ENCODE measurements around the gene GPC1.

GPC1 gene

DNA sequence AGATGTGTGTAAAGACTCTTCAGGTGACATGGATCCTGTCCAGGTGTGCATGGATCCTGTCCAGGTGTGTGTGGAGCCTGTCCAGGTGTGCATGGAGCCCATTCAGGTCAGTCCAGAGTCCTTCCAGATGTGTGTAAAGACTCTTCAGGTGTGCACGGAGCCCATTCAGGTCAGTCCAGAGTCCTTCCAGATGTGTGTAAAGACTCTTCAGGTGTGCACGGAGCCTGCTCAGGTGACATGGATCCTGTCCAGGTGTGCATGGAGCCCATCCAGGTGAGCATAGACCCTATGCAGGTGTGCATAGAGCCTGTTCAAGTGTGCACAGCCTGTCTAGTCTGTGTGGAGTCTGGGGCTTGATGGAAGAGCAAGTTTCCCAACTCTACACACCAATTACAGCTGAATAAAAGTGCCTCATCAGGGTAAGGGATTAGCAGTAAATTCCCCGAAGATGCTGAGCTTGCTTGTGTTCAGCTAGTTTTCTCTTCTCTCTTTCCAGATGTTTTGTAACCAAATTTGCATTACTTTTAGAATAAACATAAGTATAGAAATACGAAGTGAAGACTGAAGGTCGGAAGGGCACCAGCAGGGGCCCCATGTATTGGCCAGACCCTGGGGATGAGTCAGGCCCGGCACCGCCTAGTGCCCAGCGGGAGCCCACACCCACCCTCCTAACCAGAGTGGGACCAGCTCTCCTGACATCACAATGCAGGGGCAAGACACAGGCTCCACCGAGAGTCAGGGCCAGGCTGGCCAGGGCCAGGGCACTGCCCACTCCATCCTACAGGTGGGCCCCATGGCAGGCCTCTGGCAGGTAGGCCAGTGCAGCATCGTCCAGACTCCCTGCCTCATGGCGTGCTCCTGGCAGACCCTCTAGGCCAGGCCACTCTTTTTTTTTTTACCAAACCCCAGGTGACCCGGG lies 38.6 kb upstream of the GPC1 start:
- Histone ChIP-seq H3K36me3 (replicated peaks) (no peaks in the 10 kb centered on the region), H3K4me3 (ENCODE audit: low read depth, low read length) (no peak overlapping the region), H3K27me3 (replicated peaks) (no peaks in the 10 kb centered on the region), H3K27ac (no peak overlapping the region)
- TF ChIP-seq, protein P1, sequence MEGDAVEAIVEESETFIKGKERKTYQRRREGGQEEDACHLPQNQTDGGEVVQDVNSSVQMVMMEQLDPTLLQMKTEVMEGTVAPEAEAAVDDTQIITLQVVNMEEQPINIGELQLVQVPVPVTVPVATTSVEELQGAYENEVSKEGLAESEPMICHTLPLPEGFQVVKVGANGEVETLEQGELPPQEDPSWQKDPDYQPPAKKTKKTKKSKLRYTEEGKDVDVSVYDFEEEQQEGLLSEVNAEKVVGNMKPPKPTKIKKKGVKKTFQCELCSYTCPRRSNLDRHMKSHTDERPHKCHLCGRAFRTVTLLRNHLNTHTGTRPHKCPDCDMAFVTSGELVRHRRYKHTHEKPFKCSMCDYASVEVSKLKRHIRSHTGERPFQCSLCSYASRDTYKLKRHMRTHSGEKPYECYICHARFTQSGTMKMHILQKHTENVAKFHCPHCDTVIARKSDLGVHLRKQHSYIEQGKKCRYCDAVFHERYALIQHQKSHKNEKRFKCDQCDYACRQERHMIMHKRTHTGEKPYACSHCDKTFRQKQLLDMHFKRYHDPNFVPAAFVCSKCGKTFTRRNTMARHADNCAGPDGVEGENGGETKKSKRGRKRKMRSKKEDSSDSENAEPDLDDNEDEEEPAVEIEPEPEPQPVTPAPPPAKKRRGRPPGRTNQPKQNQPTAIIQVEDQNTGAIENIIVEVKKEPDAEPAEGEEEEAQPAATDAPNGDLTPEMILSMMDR (IDR thresholded peaks at IDR 0.05; ENCODE audit: low read depth, low read length, missing control alignments): no peak
- DNase-seq: no peak
- in situ Hi-C loops (cut with HindIII; ENCODE audit: low pct_ligation_motif_present, low sequenced_read_pairs): no loop called here

DNA sequence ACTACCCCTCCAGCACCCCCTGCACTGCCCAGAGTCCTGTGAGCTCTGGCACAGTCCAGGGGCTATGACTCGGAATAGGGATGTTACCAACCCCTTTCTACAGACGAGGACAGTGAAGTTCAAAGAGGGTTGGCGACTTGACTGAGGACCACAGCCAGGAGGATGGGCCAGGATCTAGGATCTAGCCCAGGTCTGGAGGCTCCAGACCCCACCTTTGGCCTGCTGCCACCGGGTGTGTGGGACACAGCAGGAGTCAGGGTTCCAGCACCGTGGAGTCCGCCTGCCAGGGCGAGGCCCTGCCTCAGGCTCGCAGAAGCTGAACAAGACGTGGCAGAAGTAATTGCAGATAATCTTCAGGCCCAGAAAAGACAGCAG lies 37.9 kb upstream of the GPC1 start:
- H3K27me3 ChIP-seq (replicated peaks): no peaks in the 10 kb centered on the region

DNA sequence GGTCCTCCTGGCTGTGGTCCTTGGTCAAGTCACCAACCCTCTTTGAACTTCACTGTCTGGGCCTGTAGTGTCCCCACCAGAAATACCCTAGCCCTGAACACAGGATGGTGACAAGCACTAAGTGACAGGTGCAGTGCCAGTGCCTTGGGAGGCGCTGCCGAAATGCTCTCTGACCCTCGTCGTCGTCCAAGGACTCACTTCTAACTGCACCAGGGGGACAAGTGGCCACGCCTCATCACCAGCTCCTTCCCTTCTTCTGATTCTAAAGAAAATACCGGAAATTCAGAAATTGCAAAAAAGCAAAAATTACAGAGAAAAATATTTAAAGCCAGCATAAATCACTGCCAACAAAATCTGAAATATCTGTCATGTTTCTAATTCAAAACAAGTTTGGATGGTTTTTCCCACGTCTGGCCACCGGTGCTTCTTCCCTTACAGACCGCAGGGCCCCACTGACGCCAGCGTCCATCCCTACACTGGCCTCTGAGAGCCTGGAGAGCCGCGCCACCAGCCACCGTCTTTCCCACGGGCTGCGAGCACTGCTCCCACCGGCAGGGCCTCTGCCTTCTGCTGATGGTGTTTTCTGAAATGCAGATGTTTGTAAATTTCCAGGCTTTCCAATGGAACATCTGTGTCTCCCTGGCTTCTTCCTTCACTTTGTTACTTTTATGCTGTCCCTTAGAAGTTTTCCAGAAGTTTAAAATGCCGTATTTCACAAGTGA lies 37.4 kb upstream of the GPC1 start:
- DNase-seq: peak; percentile 51
- in situ Hi-C loops (cut with HindIII; ENCODE audit: low pct_ligation_motif_present, low sequenced_read_pairs): no loop called here
- TF ChIP-seq, protein P1 (IDR thresholded peaks at IDR 0.05; ENCODE audit: low read depth, low read length, missing control alignments): no peak
- Histone ChIP-seq H3K36me3 (replicated peaks) (no peaks in the 10 kb centered on the region), H3K4me3 (ENCODE audit: low read depth, low read length) (no peak overlapping the region), H3K27me3 (replicated peaks) (no peaks in the 10 kb centered on the region), H3K27ac (no peak overlapping the region)

More for the DNA sequence above, 37.9 kb upstream of the GPC1 start:
- Histone ChIP-seq H3K4me3 (ENCODE audit: low read depth, low read length) (no peak overlapping the region), H3K36me3 (replicated peaks) (no peaks in the 10 kb centered on the region), H3K27ac (no peak overlapping the region)
- DNase-seq: no peak
- in situ Hi-C loops (cut with HindIII; ENCODE audit: low pct_ligation_motif_present, low sequenced_read_pairs): no loop called here
- TF ChIP-seq, protein P1 (IDR thresholded peaks at IDR 0.05; ENCODE audit: low read depth, low read length, missing control alignments): no peak

DNA sequence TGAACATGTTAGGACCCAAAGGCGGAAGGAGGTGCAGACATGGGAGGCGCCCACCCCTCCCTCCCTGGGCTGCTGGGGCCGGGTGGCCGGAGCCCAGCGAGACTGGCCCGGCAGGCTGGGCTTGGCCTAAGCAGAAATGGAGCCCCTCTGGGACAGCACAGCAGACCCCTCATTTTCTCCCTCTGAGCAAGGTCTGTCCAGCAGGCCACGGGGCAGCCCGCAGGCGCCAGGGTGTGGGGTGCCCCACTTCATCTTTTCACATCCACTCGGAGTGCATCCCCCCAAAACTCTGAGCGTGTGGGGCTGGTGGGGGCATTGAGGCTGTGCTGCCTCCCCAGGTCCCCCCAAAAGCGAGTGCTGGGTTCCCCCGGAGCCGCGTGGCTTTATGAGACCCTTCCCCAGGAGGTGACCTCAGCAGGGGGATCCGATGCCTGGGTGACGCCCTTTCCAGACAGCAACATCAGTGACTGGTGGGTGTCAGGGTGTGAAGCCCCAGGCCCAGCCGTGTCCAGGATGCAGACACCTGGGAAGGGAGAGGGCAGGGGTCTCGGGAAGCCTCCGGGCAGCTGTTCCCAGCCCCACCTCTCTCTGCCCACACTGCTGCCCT lies 36.7 kb upstream of the GPC1 start:
- in situ Hi-C loops (cut with HindIII; ENCODE audit: low pct_ligation_motif_present, low sequenced_read_pairs): no loop called here
- Histone ChIP-seq H3K27ac (no peak overlapping the region), H3K27me3 (replicated peaks) (no peaks in the 10 kb centered on the region), H3K36me3 (replicated peaks) (no peaks in the 10 kb centered on the region), H3K4me3 (ENCODE audit: low read depth, low read length) (no peak overlapping the region)
- TF ChIP-seq, protein P1 (IDR thresholded peaks at IDR 0.05; ENCODE audit: low read depth, low read length, missing control alignments): no peak
- DNase-seq: no peak

DNA sequence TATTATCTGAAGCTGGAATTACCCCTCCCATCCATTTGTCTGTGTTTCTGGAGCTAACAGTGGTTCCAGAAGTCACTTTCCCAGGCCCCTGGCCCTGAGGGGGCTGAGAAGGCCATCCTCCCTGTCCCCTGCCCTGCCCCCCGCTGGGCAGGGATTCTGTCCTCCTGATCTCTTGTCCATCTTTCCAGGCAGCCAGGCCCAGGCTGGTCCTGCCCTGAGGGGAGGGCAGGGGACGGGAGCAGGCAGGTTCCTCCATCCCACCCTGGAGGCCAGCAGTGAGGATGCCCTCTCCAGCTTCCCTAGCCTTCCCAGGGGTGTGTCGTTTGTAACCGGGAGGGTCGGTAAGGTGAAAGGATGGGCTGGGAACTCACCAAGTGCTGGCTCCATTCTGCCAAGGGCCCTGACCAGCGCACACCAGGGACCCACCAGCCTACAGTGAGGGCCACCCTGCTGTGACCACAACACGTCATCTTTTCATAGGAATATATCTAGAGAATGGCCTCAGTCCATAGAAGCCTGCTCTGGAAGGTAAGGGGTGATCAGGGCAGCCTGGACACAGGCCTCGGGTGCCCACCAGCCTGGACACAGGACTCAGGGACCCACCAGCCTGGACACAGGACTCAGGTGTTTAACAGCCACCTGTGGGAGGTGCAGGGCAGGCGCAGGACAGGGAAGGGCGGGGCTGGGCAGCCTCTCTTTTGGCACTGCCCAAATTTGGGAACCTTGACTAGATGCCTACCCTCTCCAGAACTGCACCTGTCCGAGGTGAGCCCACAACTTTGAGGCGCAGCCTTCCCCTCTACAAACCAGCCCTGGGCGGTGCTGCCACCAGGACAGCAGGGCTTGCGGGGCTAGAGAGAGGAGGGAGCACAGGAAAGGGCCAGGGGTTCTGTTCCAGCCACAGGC lies 35.8 kb upstream of the GPC1 start:
- no peak for DNase-seq
- no peaks in the 10 kb centered on the region for H3K36me3 ChIP-seq (replicated peaks)
- H3K4me3 ChIP-seq (ENCODE audit: low read depth, low read length): no peak overlapping the region
- no peak overlapping the region for H3K27ac ChIP-seq
- TF ChIP-seq, protein P1 (IDR thresholded peaks at IDR 0.05; ENCODE audit: low read depth, low read length, missing control alignments): no peak
- in situ Hi-C loops (cut with HindIII; ENCODE audit: low pct_ligation_motif_present, low sequenced_read_pairs): no loop called here
- no peaks in the 10 kb centered on the region for H3K27me3 ChIP-seq (replicated peaks)

Measured in brain microvascular endothelial cell (primary cell).